ENCODE results near the gene MYBPC3.
"Not testable (repeated sequence)": the region's sequence is repeated elsewhere in the genome, so short reads cannot be mapped to it uniquely, and the experiment has no call there.

MYBPC3 gene

GRCh38 chr11:47327025-47327424 lies 25.5 kb downstream of the MYBPC3 start:
- no peak for DNase-seq (ENCODE audit: low read depth)
- no peak for TF ChIP-seq CTCF (IDR thresholded peaks at IDR 0.05; ENCODE audit: control insufficient read depth, insufficient read depth, low read depth, low read length, missing control alignments)
- H3K4me3 ChIP-seq (ENCODE audit: control insufficient read depth, low read depth, low read length), result no peak overlapping the region

- no peak for DNase-seq (ENCODE audit: low read depth)
- H3K4me3 ChIP-seq (ENCODE audit: control insufficient read depth, low read depth, low read length), result no peak overlapping the region
- TF ChIP-seq CTCF (IDR thresholded peaks at IDR 0.05; ENCODE audit: control insufficient read depth, insufficient read depth, low read depth, low read length, missing control alignments), result no peak
These were observed 26.3 kb downstream of the MYBPC3 start for GRCh38 chr11:47326198-47326597.

GRCh38 chr11:47325271-47326041 lies 27.0 kb downstream of the MYBPC3 start:
- TF ChIP-seq CTCF (IDR thresholded peaks at IDR 0.05; ENCODE audit: control insufficient read depth, insufficient read depth, low read depth, low read length, missing control alignments), result no peak
- no peak overlapping the region for H3K4me3 ChIP-seq (ENCODE audit: control insufficient read depth, low read depth, low read length)
- no peak for DNase-seq (ENCODE audit: low read depth)

GRCh38 chr11:47324520-47324919 lies 28.0 kb downstream of the MYBPC3 start:
- TF ChIP-seq CTCF (IDR thresholded peaks at IDR 0.05; ENCODE audit: control insufficient read depth, insufficient read depth, low read depth, low read length, missing control alignments), result no peak
- H3K4me3 ChIP-seq (ENCODE audit: control insufficient read depth, low read depth, low read length), result no peak overlapping the region
- no peak for DNase-seq (ENCODE audit: low read depth)

- TF ChIP-seq CTCF (IDR thresholded peaks at IDR 0.05; ENCODE audit: control insufficient read depth, insufficient read depth, low read depth, low read length, missing control alignments), result no peak
- H3K4me3 ChIP-seq (ENCODE audit: control insufficient read depth, low read depth, low read length), result no peak overlapping the region
- DNase-seq (ENCODE audit: low read depth), result no peak
These were observed 34.3 kb downstream of the MYBPC3 start for GRCh38 chr11:47318166-47318565.

GRCh38 chr11:47317064-47317828 lies 35.3 kb downstream of the MYBPC3 start:
- no peak for TF ChIP-seq CTCF (IDR thresholded peaks at IDR 0.05; ENCODE audit: control insufficient read depth, insufficient read depth, low read depth, low read length, missing control alignments)
- H3K4me3 ChIP-seq (ENCODE audit: control insufficient read depth, low read depth, low read length), result no peak overlapping the region
- no peak for DNase-seq (ENCODE audit: low read depth)

- not testable (repeated sequence) for DNase-seq (ENCODE audit: low read depth); H3K4me3 ChIP-seq (ENCODE audit: control insufficient read depth, low read depth, low read length)
These were observed 36.0 kb downstream of the MYBPC3 start for GRCh38 chr11:47316501-47316900.
